Duodenal mucosa (tissue), 2 donors: ENCODE results near the gene SPC24.
"Not testable (repeated sequence)": the region's sequence is repeated elsewhere in the genome, so short reads cannot be mapped to it uniquely, and the experiment has no call there.

ENCODE experiments used
- H3K27ac ChIP-seq: one replicate; pipeline ENCODE4 v1.7.0; 2013; ENCODE audit warnings: low read depth, low read length
- H3K27me3 ChIP-seq, 2 donors: one replicate each; pipeline ENCODE4 v1.7.0; 2013; ENCODE audit warnings: low read length in 2 of 2, control low read depth in 1 of 2; ENCODE audit not compliant: insufficient read depth in 2 of 2, control insufficient read depth in 1 of 2
- H3K36me3 ChIP-seq, 2 donors: one replicate each; pipeline ENCODE4 v1.7.0; 2013; ENCODE audit warnings: low read length in 2 of 2, control low read depth in 1 of 2; ENCODE audit not compliant: insufficient read depth in 2 of 2, control insufficient read depth in 1 of 2
- H3K4me1 ChIP-seq, 2 donors: one replicate each; pipeline ENCODE4 v1.7.0; 2013; ENCODE audit warnings: low read length in 2 of 2, control low read depth in 1 of 2; ENCODE audit not compliant: insufficient read depth in 2 of 2, control insufficient read depth in 1 of 2
- H3K4me3 ChIP-seq, 2 donors: one replicate each; pipeline ENCODE4 v1.7.0; 2013; ENCODE audit warnings: low read length in 2 of 2, low read depth in 1 of 2
- H3K9ac ChIP-seq, 2 donors: one replicate each; pipeline ENCODE4 v1.7.0; 2013; ENCODE audit warnings: low read length in 2 of 2, low read depth in 1 of 2
- H3K9me3 ChIP-seq, 2 donors: one replicate each; pipeline ENCODE4 v1.7.0; 2013; ENCODE audit warnings: low read length in 2 of 2, control low read depth in 1 of 2; ENCODE audit not compliant: control insufficient read depth in 1 of 2

Gene SPC24

GRCh38 chr19:11166281-11167142 is 10.9 kb upstream of the SPC24 start:
- H3K9ac ChIP-seq, result no peak overlapping the region
- no peak overlapping the region for H3K4me3 ChIP-seq
- peaks cover 4 to 9% of the 10 kb centered on the region in 2 donors for H3K36me3 ChIP-seq

DNA sequence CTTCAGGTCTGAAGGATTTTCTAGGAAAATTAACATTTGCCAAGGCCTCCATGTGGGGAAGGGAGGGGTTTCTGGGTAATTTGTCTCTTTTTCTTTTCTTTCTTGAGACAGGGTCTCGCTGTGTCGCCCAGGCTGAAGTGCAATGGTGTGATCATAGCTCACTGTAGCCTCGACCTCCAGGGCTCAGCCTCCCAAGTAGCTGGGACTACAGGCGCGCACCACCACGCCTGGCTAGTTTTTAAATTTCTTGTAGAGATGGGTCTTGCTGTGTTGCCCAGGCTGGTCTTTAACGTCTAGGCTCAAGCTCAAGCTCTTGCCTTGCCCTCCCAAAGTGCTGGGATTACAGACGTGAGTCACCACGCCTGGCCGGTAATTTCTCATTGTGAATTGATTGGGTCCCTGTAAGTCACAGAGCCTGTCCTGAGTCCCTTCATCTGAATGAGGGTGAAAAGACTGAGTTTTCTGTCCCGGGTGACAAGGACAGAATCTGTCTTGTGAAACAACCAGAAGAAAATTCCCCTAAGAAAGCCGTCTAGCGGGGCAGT is 10.0 kb upstream of the SPC24 start:
- no peak overlapping the region for H3K4me3 ChIP-seq
- H3K27ac ChIP-seq, result peak overlapping the region; percentile 73
- H3K9me3 ChIP-seq, result no peaks in the 10 kb centered on the region
- H3K4me1 ChIP-seq, result no peaks in the 10 kb centered on the region
- no peaks in the 10 kb centered on the region for H3K27me3 ChIP-seq
- peaks cover 4 to 9% of the 10 kb centered on the region in 2 donors for H3K36me3 ChIP-seq
- H3K9ac ChIP-seq, result no peak overlapping the region

More at GRCh38 chr19:11166281-11167142, 10.9 kb upstream of the SPC24 start:
- Histone ChIP-seq H3K27ac (peak overlapping the region; percentile 73), H3K27me3 (no peaks in the 10 kb centered on the region), H3K9me3 (no peaks in the 10 kb centered on the region), H3K4me1 (no peaks in the 10 kb centered on the region)

DNA sequence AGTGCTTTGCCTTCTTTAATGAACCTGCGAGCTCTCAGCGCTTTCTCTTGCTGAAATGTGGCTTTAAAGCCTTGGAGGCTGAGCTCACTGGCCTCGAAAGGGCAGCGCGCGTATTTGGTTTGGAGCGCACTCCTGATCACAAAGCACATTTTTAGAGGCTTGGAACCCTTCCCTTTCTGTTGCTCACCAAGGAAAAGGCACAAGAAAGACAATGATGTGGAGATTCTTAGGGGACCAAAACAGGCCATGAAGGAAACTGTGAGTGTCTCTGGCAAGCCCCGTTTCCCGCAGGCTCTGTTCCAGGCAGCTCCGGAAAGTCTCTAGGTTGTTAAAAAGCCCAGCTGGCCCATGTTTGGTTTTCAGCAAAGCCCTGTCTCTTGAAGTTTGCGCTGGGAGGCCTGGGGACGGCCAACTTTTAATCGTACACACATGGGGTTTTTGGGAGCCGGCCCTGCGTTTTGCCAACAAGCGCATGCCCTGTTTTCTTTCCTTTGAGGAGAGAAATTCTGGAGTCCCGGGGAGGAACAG is 9.4 kb upstream of the SPC24 start:
- Histone ChIP-seq H3K9ac (no peak overlapping the region), H3K4me1 (no peaks in the 10 kb centered on the region)

GRCh38 chr19:11164296-11164695 is 8.7 kb upstream of the SPC24 start:
- peak overlapping the region in 1 of 2 donors; percentile 4 for H3K4me3 ChIP-seq
- no peak overlapping the region for H3K9ac ChIP-seq

More for the DNA sequence above, 9.4 kb upstream of the SPC24 start:
- Histone ChIP-seq H3K27me3 (no peaks in the 10 kb centered on the region), H3K9me3 (no peaks in the 10 kb centered on the region), H3K27ac (peak overlapping the region; percentile 73), H3K36me3 (peaks cover 4 to 6% of the 10 kb centered on the region in 2 donors), H3K4me3 (no peak overlapping the region)

DNA sequence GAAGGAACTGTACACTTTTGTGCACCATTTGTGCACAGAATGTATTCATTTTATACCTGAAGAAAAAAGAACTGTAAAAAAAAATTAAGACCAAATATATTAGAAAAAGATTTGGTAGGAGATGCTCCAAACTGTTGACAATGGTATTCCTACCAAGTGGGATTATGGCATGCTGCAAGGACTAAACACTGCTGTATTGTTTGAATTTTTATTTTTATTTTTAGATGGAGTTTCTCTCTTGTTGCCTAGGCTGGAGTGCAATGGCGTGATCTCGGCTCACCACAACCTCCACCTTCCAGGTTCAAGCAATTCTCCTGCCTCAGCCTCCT is 4.8 kb upstream of the SPC24 start:
- H3K4me3 ChIP-seq, H3K27me3 ChIP-seq, H3K27ac ChIP-seq, H3K9ac ChIP-seq, H3K4me1 ChIP-seq, H3K36me3 ChIP-seq, H3K9me3 ChIP-seq: not testable (repeated sequence)

More at GRCh38 chr19:11164296-11164695, 8.7 kb upstream of the SPC24 start:
- Histone ChIP-seq H3K36me3 (peaks cover 2 to 4% of the 10 kb centered on the region in 2 donors), H3K4me1 (no peaks in the 10 kb centered on the region), H3K9me3 (no peaks in the 10 kb centered on the region), H3K27me3 (no peaks in the 10 kb centered on the region), H3K27ac (peak overlapping the region; percentile 63)

GRCh38 chr19:11159598-11160439 is 4.2 kb upstream of the SPC24 start:
- Histone ChIP-seq H3K27ac (no peak overlapping the region), H3K9ac (no peak overlapping the region), H3K36me3 (no peaks in the 10 kb centered on the region), H3K4me1 (peaks cover 12 to 14% of the 10 kb centered on the region in 2 donors), H3K4me3 (no peak overlapping the region), H3K27me3 (no peaks in the 10 kb centered on the region), H3K9me3 (no peaks in the 10 kb centered on the region)

GRCh38 chr19:11154683-11155047 is 917 bp downstream of the SPC24 start:
- Histone ChIP-seq H3K4me3 (peak overlapping the region in 1 of 2 donors; percentile 89), H3K9ac (peak overlapping the region in 1 of 2 donors; percentile 58), H3K27ac (no peak overlapping the region), H3K27me3 (no peaks in the 10 kb centered on the region), H3K36me3 (no peaks in the 10 kb centered on the region), H3K9me3 (no peaks in the 10 kb centered on the region), H3K4me1 (peaks cover 20 to 22% of the 10 kb centered on the region in 2 donors)

DNA sequence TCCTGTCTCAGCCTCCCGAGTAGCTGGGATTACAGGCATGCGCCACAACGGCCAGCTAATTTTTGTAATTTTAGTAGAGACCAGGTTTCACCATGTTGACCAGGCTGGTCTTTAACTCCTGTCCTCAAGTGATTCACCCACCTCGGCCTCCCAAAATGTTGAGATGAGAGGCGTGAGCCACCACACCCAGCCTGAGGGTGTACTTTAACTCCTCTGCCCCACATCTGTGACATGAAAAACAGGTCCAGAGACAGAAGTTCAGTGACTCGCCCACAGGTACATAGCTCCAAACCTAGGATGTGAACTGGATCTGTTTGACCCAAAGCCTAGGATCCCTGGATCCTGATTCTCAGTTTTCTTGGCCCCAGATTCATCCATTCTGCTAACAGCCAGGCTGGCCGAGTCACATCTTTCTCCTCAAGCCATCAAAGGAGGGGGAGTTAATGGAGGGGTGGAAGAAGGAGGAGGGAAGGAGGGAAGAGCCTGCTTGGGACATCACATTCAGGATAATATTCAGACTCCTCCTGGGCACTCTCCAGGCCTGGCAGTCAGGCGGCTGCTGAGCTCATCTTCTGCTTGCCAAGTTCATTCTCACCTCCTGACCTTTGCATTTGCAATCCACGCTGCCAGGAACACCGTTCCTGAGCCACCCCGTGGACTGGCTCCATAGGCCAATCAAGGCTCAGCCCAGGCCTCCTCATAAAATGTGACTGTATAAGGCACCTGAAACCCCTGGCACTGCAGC is 3.1 kb downstream of the SPC24 start:
- Histone ChIP-seq H3K36me3 (peaks cover 0 to 4% of the 10 kb centered on the region in 2 donors), H3K4me1 (peaks cover 16 to 22% of the 10 kb centered on the region in 2 donors), H3K4me3 (no peak overlapping the region), H3K9me3 (no peaks in the 10 kb centered on the region), H3K9ac (peak overlapping the region in 1 of 2 donors; percentile 18), H3K27ac (no peak overlapping the region), H3K27me3 (no peaks in the 10 kb centered on the region)

- Histone ChIP-seq H3K27me3 (no peaks in the 10 kb centered on the region), H3K36me3 (peaks cover 0 to 4% of the 10 kb centered on the region in 2 donors), H3K4me3 (no peak overlapping the region), H3K9ac (no peak overlapping the region), H3K4me1 (peaks cover 15 to 20% of the 10 kb centered on the region in 2 donors), H3K27ac (peak overlapping the region; percentile 32), H3K9me3 (no peaks in the 10 kb centered on the region)
These were observed 4.4 kb downstream of the SPC24 start for GRCh38 chr19:11151181-11151580.
